Epithelial cell of prostate (primary cell): ENCODE measurements around the gene TAOK3.
"Not testable (repeated sequence)": the region's sequence is repeated elsewhere in the genome, so short reads cannot be mapped to it uniquely, and the experiment has no call there.

Source experiments
- DNase-seq: peaks from one replicate; pipeline ENCODE4 v3.0.0-alpha.2; 2011; ENCODE audit warnings: low read depth, low spot score
- H3K27ac ChIP-seq: fragments of 450-650 bp; 2 replicates; pipeline ENCODE4 v1.5.1; 2017; ENCODE audit warnings: mild to moderate bottlenecking

Gene TAOK3

GRCh38 chr12:118307069-118307954 lies 65.4 kb downstream of the TAOK3 start:
- DNase-seq, result peak; percentile 49
- H3K27ac ChIP-seq, result peak overlapping the region; percentile 95

- no peak for DNase-seq
- no peak overlapping the region for H3K27ac ChIP-seq
These were observed 68.6 kb downstream of the TAOK3 start for GRCh38 chr12:118304093-118304492.

- peak; percentile 16 for DNase-seq
- peak overlapping the region; percentile 19 for H3K27ac ChIP-seq
These were observed 70.7 kb downstream of the TAOK3 start for GRCh38 chr12:118302053-118302452.

- H3K27ac ChIP-seq, result no peak overlapping the region
These were observed 72.8 kb downstream of the TAOK3 start for GRCh38 chr12:118299791-118300460.

GRCh38 chr12:118297284-118297683 lies 75.4 kb downstream of the TAOK3 start:
- H3K27ac ChIP-seq, result no peak overlapping the region
- no peak for DNase-seq

More at GRCh38 chr12:118299791-118300460, 72.8 kb downstream of the TAOK3 start:
- no peak for DNase-seq

- DNase-seq, result no peak
These were observed 79.9 kb downstream of the TAOK3 start for GRCh38 chr12:118292836-118293235.

GRCh38 chr12:118290130-118290529 lies 82.6 kb downstream of the TAOK3 start:
- DNase-seq, result no peak
- no peak overlapping the region for H3K27ac ChIP-seq

More at GRCh38 chr12:118292836-118293235, 79.9 kb downstream of the TAOK3 start:
- H3K27ac ChIP-seq, result no peak overlapping the region

GRCh38 chr12:118288174-118288573 lies 84.5 kb downstream of the TAOK3 start:
- no peak overlapping the region for H3K27ac ChIP-seq
- DNase-seq, result no peak

- no peak overlapping the region for H3K27ac ChIP-seq
- no peak for DNase-seq
These were observed 85.0 kb downstream of the TAOK3 start for GRCh38 chr12:118287728-118288127.

GRCh38 chr12:118282767-118283166 lies 89.9 kb downstream of the TAOK3 start:
- no peak overlapping the region for H3K27ac ChIP-seq
- no peak for DNase-seq

GRCh38 chr12:118278288-118278687 lies 94.4 kb downstream of the TAOK3 start:
- not testable (repeated sequence) for H3K27ac ChIP-seq, DNase-seq

- H3K27ac ChIP-seq, result no peak overlapping the region
- no peak for DNase-seq
These were observed 98.6 kb downstream of the TAOK3 start for GRCh38 chr12:118274066-118274465.

GRCh38 chr12:118271770-118272417 lies 100.8 kb downstream of the TAOK3 start:
- peak overlapping the region; percentile 94 for H3K27ac ChIP-seq

GRCh38 chr12:118271183-118271582 lies 101.5 kb downstream of the TAOK3 start:
- DNase-seq, result no peak
- peak overlapping the region; percentile 94 for H3K27ac ChIP-seq

More at GRCh38 chr12:118271770-118272417, 100.8 kb downstream of the TAOK3 start:
- DNase-seq, result peak; percentile 45

- H3K27ac ChIP-seq, result no peak overlapping the region
- DNase-seq, result no peak
These were observed 102.9 kb downstream of the TAOK3 start for GRCh38 chr12:118269806-118270205.

DNA sequence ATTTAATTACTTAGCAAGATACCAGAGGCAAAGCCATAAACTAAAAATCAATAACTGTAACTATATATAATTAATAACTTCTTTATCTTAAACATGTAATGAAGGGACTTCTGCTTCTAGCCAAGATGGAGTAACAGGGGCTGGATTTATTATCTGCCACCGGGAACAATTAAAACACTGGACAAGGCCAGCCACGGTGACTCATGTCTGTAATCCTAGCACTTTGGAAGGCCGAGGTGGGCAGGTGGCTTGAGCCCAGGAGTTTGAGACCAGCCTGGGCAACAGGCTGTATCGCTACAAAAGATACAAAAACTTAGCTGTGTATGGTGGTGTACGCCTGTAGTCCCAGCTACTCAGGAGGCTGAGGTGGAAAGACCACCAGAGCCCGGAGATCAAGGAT lies 113.6 kb downstream of the TAOK3 start:
- DNase-seq, result no peak
- no peak overlapping the region for H3K27ac ChIP-seq

DNA sequence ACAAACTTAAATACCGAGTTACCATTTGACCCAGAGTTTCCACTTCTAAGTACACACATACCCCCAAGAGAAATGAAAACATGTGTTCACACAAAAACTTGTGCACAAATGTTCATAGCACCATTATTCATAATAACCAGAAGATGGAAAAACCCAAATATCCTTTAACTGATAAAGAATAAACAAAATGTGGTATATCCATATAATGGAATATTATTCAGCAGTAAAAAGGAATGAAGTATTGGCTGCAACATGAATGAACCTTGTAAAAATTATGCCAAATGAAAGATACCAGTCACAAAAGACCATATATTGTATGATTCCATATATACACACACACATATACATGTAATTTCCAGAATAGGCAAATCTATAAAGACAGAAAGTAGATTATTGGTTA lies 116.4 kb downstream of the TAOK3 start:
- no peak for DNase-seq
- no peak overlapping the region for H3K27ac ChIP-seq

DNA sequence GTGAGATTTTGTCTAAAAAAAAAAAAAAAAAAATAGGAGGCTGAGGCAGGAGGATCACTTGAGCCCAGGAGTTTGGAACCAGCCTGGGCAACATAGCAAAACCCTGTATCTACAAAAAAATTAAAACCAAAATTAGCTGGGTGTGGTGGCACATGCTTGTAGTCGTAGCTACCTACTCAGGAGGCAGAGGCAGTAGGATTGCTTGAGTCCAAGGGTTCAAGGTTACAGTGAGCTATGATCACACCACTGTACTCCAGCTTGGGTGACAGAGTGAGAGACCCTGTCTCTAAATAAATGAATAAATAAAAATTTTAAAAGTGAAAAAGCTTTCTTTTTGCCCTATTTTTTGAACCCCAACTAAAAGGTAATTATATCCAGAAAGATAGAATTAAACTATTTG lies 123.2 kb downstream of the TAOK3 start:
- no peak for DNase-seq

GRCh38 chr12:118245886-118246285 lies 126.8 kb downstream of the TAOK3 start:
- DNase-seq, H3K27ac ChIP-seq: not testable (repeated sequence)

More for the DNA sequence above, 123.2 kb downstream of the TAOK3 start:
- H3K27ac ChIP-seq, result no peak overlapping the region

DNA sequence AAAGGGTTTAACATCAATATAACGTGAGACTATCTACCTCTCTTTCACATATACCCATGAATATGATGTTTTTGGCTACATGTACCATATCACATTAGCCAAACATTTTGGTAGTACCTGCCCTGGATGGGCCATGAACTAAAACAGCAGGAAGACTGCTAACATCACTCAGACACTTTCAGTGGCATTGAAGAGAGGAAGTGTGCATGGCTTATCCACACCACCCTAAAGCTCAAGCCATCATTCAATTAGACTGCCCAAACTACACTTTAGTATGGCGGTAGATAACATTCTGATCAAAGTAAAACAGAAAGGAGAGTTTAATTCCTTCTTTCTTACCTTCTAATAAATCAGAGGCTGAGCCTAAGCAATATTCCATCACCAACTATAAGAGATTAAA lies 133.8 kb downstream of the TAOK3 start:
- DNase-seq, result no peak
- peak overlapping the region; percentile 90 for H3K27ac ChIP-seq

DNA sequence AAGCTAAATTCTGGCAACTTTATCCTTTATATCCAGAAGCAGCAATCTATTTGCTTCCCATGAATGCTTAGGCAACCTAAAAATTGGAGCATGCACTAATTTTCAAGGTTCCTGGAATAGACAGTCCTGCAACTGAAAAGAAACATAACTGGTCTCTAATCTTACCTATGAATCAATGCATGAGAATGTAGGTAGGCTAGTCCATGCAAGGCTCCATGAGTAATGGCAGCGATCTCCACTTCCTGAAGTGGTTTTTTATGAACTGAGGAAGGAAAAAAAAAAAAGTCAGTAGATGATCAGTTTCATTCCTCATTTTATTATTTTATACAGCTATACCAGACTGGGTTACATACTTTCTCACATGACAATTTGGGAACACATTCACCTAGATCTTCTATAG lies 134.8 kb downstream of the TAOK3 start:
- DNase-seq, result peak; percentile 79
- H3K27ac ChIP-seq, result peak overlapping the region; percentile 90
